ENCODE data around the gene DUSP1.
"Not testable (repeated sequence)": the region's sequence is repeated elsewhere in the genome, so short reads cannot be mapped to it uniquely, and the experiment has no call there.

The DUSP1 gene

GRCh38 chr5:172796306-172796705 lies 25.3 kb upstream of the DUSP1 start:
- no peak for DNase-seq

- DNase-seq, result no peak
These were observed 24.5 kb upstream of the DUSP1 start for GRCh38 chr5:172795318-172795977.

- DNase-seq, result no peak
These were observed 22.8 kb upstream of the DUSP1 start for GRCh38 chr5:172793577-172794488.

- no peak for DNase-seq
These were observed 21.9 kb upstream of the DUSP1 start for GRCh38 chr5:172792701-172793570.

GRCh38 chr5:172791726-172792445 lies 20.9 kb upstream of the DUSP1 start:
- DNase-seq, result no peak

- DNase-seq, result no peak
These were observed 20.3 kb upstream of the DUSP1 start for GRCh38 chr5:172791286-172791685.

GRCh38 chr5:172790496-172790889 lies 19.5 kb upstream of the DUSP1 start:
- DNase-seq, result no peak

GRCh38 chr5:172789687-172790495 lies 18.9 kb upstream of the DUSP1 start:
- DNase-seq, result no peak

- no peak for DNase-seq
These were observed 18.0 kb upstream of the DUSP1 start for GRCh38 chr5:172788771-172789686.

- DNase-seq, result not testable (repeated sequence)
These were observed 16.5 kb upstream of the DUSP1 start for GRCh38 chr5:172787538-172787937.

GRCh38 chr5:172786736-172787462 lies 15.9 kb upstream of the DUSP1 start:
- no peak for DNase-seq

- DNase-seq, result no peak
These were observed 14.6 kb upstream of the DUSP1 start for GRCh38 chr5:172785429-172786088.

GRCh38 chr5:172784162-172784561 lies 13.2 kb upstream of the DUSP1 start:
- DNase-seq, result not testable (repeated sequence)

GRCh38 chr5:172783319-172783718 lies 12.3 kb upstream of the DUSP1 start:
- not testable (repeated sequence) for DNase-seq

GRCh38 chr5:172782169-172783039 lies 11.4 kb upstream of the DUSP1 start:
- DNase-seq, result no peak

- DNase-seq, result no peak
These were observed 8.8 kb upstream of the DUSP1 start for GRCh38 chr5:172779691-172780341.
